SK-N-SH treated with all-trans-retinoic acid at 6 μM for 48 hours (cell line): ENCODE measurements around the gene OXGR1.
A peak's percentile ranks its signal among the peaks of the same experiment; 100 is the strongest.

Source experiments
- ATAC-seq: fragments of 200-7000 bp; cut with Tn5 transposase; 3 replicates; pipeline ENCODE4 v1.9.1; 2020; ENCODE audit warnings: mild to moderate bottlenecking, moderate library complexity
- ARNTL ChIP-seq: fragments of 450-650 bp; formaldehyde crosslinking; IDR thresholded peaks from 2 replicates; pipeline ENCODE4 v1.5.0; 2020; ENCODE audit warnings: low read depth, mild to moderate bottlenecking, moderate library complexity, borderline replicate concordance
- ESRRG ChIP-seq: fragments of 250-450 bp; sonication (Bioruptor Pico); IDR thresholded peaks from 2 replicates; pipeline ENCODE4 v1.6.1; 2021; ENCODE audit warnings: mild to moderate bottlenecking
- OSR1 ChIP-seq: fragments of 250-450 bp; sonication (Bioruptor Pico); IDR thresholded peaks from 2 replicates; pipeline ENCODE4 v1.8.0; 2022; ENCODE audit warnings: moderate library complexity, mild to moderate bottlenecking, inconsistent platforms
- RARB ChIP-seq: fragments of 250-450 bp; sonication (Bioruptor Pico); IDR thresholded peaks from 2 replicates; pipeline ENCODE4 v1.8.0; 2021; ENCODE audit warnings: mild to moderate bottlenecking, moderate library complexity
- TCF4 ChIP-seq: fragments of 250-450 bp; sonication (Bioruptor Pico); IDR thresholded peaks from 2 replicates; pipeline ENCODE4 v1.8.0; 2021; ENCODE audit warnings: mild to moderate bottlenecking, moderate library complexity, borderline replicate concordance
- ZNF565 ChIP-seq: fragments of 450-650 bp; formaldehyde crosslinking; conservative IDR thresholded peaks from 2 replicates; pipeline ENCODE4 v1.5.0; 2020; ENCODE audit warnings: low read depth, mild to moderate bottlenecking, moderate library complexity
- ZNF70 ChIP-seq: fragments of 450-650 bp; formaldehyde crosslinking; IDR thresholded peaks from 2 replicates; pipeline ENCODE4 v1.5.0; 2020; ENCODE audit warnings: mild to moderate bottlenecking, moderate library complexity
- ZNF8 ChIP-seq: fragments of 450-650 bp; formaldehyde crosslinking; IDR thresholded peaks from 2 replicates; pipeline ENCODE4 v1.5.0; 2020; ENCODE audit warnings: mild to moderate bottlenecking, moderate library complexity
- TF ChIP-seq, protein P1 (sequence below): fragments of 250-450 bp; sonication (Bioruptor Pico); IDR thresholded peaks from 2 replicates; pipeline ENCODE4 v1.5.1; 2020; ENCODE audit warnings: low read depth, mild to moderate bottlenecking, moderate library complexity
- TF ChIP-seq, protein P2 (sequence below): fragments of 250-450 bp; sonication (Bioruptor Pico); IDR thresholded peaks from 2 replicates; pipeline ENCODE4 v1.8.0; 2021; ENCODE audit warnings: low read depth, mild to moderate bottlenecking, moderate library complexity, borderline replicate concordance
- TF ChIP-seq, protein P3 (sequence below): fragments of 250-450 bp; sonication (Bioruptor Pico); IDR thresholded peaks from 2 replicates; pipeline ENCODE4 v1.5.1; 2021; ENCODE audit warnings: mild to moderate bottlenecking, moderate library complexity
- TF ChIP-seq, protein P4 (sequence below): fragments of 250-450 bp; sonication (Bioruptor Pico); IDR thresholded peaks from 2 replicates; pipeline ENCODE4 v1.5.0; 2020; ENCODE audit warnings: mild to moderate bottlenecking, moderate library complexity

The OXGR1 gene

DNA sequence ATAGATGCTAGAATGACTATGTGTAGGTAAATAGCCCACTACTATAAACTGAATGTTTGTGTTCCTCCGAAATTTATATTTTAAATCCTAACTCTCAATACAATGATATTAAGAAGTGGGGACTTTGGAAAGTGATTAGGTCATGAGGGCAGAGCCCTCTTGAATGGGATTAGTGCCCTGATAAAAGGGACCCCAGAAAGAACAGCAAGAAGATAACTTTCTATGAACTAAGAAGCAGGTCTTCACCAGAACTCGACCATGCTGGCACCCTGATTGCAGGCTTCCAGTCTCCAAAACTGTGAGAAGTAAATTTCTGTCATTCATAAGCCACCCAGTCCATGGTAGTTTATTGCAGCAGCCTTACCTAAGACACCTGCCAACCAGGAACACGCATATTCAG lies 33.9 kb downstream of the OXGR1 start:
- ATAC-seq: no peak
- TF ChIP-seq ZNF70 (CRISPR knock-in tag) (no peak), ARNTL (CRISPR knock-in tag) (no peak)

DNA sequence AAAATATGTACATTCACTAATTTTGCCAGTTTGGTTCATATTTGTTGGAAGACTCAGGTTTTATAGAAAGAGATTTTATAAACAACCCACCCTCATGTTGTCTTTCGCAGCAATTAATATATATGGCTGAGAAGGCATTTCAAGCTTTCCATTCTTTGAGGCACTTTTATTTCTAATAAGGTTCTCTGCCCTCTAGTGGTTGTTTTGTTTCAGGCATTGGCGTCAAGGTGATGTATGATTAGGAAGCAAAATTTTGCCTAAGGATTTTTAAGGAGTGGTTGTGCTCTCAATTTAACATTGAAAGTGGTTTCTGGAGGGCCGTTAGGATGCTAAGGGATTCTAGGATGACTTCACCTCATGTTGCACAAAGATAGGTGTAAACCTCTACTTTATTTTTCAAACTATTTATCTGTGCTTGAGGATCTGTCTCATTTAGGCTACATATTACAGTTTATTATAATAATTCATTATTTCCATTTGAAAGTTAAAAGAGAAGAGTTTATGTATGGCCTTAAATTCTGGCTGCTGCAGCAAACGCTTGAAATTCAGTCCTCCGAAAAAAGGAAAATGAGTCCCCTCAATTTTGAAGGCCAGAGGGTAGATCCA lies 35.9 kb downstream of the OXGR1 start:
- TF ChIP-seq RARB: no peak
- TF ChIP-seq TCF4 (CRISPR knock-in tag): no peak
- TF ChIP-seq ZNF565: no peak
- TF ChIP-seq, protein P1, sequence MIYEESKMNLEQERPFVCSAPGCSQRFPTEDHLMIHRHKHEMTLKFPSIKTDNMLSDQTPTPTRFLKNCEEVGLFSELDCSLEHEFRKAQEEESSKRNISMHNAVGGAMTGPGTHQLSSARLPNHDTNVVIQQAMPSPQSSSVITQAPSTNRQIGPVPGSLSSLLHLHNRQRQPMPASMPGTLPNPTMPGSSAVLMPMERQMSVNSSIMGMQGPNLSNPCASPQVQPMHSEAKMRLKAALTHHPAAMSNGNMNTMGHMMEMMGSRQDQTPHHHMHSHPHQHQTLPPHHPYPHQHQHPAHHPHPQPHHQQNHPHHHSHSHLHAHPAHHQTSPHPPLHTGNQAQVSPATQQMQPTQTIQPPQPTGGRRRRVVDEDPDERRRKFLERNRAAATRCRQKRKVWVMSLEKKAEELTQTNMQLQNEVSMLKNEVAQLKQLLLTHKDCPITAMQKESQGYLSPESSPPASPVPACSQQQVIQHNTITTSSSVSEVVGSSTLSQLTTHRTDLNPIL: no peak
- TF ChIP-seq, protein P2, sequence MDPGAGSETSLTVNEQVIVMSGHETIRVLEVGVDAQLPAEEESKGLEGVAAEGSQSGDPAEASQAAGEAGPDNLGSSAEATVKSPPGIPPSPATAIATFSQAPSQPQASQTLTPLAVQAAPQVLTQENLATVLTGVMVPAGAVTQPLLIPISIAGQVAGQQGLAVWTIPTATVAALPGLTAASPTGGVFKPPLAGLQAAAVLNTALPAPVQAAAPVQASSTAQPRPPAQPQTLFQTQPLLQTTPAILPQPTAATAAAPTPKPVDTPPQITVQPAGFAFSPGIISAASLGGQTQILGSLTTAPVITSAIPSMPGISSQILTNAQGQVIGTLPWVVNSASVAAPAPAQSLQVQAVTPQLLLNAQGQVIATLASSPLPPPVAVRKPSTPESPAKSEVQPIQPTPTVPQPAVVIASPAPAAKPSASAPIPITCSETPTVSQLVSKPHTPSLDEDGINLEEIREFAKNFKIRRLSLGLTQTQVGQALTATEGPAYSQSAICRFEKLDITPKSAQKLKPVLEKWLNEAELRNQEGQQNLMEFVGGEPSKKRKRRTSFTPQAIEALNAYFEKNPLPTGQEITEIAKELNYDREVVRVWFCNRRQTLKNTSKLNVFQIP (CRISPR knock-in tag): no peak
- no peak for TF ChIP-seq ARNTL (CRISPR knock-in tag)
- no peak for TF ChIP-seq OSR1 (CRISPR knock-in tag)
- ATAC-seq: peak; percentile 81

DNA sequence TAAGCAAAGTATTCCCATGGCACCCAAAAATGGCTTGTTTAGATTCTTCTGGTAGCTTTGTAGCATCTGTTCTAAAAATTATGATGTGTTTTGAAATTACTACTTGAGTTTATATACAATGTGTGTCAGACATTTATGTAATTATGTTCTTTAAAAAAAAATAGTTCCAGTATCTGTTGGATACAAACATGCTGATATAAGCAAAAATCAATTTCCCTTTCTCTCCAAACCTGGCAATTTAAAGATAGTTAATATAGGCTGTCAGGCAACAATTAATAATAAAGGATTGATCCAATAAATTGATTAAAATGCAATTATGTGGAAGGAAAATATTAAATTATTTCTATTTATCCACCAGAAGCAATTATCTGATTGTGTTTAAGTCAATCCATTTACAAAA lies 41.7 kb downstream of the OXGR1 start:
- ATAC-seq: no peak
- TF ChIP-seq, protein P3, sequence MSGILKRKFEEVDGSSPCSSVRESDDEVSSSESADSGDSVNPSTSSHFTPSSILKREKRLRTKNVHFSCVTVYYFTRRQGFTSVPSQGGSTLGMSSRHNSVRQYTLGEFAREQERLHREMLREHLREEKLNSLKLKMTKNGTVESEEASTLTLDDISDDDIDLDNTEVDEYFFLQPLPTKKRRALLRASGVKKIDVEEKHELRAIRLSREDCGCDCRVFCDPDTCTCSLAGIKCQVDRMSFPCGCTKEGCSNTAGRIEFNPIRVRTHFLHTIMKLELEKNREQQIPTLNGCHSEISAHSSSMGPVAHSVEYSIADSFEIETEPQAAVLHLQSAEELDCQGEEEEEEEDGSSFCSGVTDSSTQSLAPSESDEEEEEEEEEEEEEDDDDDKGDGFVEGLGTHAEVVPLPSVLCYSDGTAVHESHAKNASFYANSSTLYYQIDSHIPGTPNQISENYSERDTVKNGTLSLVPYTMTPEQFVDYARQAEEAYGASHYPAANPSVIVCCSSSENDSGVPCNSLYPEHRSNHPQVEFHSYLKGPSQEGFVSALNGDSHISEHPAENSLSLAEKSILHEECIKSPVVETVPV (CRISPR knock-in tag): no peak
- TF ChIP-seq, protein P4, sequence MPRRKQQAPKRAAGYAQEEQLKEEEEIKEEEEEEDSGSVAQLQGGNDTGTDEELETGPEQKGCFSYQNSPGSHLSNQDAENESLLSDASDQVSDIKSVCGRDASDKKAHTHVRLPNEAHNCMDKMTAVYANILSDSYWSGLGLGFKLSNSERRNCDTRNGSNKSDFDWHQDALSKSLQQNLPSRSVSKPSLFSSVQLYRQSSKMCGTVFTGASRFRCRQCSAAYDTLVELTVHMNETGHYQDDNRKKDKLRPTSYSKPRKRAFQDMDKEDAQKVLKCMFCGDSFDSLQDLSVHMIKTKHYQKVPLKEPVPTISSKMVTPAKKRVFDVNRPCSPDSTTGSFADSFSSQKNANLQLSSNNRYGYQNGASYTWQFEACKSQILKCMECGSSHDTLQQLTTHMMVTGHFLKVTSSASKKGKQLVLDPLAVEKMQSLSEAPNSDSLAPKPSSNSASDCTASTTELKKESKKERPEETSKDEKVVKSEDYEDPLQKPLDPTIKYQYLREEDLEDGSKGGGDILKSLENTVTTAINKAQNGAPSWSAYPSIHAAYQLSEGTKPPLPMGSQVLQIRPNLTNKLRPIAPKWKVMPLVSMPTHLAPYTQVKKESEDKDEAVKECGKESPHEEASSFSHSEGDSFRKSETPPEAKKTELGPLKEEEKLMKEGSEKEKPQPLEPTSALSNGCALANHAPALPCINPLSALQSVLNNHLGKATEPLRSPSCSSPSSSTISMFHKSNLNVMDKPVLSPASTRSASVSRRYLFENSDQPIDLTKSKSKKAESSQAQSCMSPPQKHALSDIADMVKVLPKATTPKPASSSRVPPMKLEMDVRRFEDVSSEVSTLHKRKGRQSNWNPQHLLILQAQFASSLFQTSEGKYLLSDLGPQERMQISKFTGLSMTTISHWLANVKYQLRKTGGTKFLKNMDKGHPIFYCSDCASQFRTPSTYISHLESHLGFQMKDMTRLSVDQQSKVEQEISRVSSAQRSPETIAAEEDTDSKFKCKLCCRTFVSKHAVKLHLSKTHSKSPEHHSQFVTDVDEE (CRISPR knock-in tag): no peak
- TF ChIP-seq ZNF8 (CRISPR knock-in tag) (no peak), ESRRG (no peak)
- TF ChIP-seq, protein P1: no peak

DNA sequence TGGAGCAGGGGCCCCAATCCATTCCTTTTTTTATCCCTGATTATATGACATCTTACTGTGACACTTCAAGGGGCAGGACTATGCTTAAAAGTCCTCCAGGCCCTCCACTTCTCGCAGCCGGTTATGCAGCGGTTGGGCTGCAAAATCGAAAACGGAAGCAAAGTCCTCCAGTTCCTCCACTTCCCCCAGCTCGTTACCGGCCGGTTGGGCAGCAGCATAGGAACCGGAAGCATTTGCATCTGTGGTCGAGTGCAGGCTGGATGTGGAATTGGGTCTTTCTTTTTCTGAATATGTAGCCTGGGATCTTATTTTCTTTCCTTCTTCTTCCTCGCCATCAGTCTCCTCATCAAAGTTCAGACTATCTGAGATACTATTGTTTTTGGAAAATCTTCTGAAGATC lies 46.1 kb downstream of the OXGR1 start:
- no peak for TF ChIP-seq ZNF70 (CRISPR knock-in tag)
- TF ChIP-seq, protein P1: no peak
- TF ChIP-seq, protein P4 (CRISPR knock-in tag): no peak
- ATAC-seq: no peak
